Esophagus squamous epithelium (tissue), 4 donors: ENCODE measurements around the gene DCAF6.

ENCODE experiments used
- POLR2A ChIP-seq, 4 donors: fragments of 450-650 bp; IDR thresholded peaks; one replicate each; pipeline ENCODE4 v1.6.1; 2017; ENCODE audit warnings: antibody characterized with exemption in 4 of 4, mild to moderate bottlenecking in 4 of 4, moderate library complexity in 3 of 4
- TF ChIP-seq, protein P1 (sequence below), 6 experiments: fragments of 450-650 bp in 4 of 6; fragments of 200-600 bp in 2 of 6; sonication (generic) in 2 of 6; IDR thresholded peaks; one replicate each; pipeline ENCODE4 v1.5.1; 2016 to 2019; ENCODE audit warnings: antibody characterized with exemption in 6 of 6, mild to moderate bottlenecking in 4 of 6, moderate library complexity in 4 of 6

DNA sequence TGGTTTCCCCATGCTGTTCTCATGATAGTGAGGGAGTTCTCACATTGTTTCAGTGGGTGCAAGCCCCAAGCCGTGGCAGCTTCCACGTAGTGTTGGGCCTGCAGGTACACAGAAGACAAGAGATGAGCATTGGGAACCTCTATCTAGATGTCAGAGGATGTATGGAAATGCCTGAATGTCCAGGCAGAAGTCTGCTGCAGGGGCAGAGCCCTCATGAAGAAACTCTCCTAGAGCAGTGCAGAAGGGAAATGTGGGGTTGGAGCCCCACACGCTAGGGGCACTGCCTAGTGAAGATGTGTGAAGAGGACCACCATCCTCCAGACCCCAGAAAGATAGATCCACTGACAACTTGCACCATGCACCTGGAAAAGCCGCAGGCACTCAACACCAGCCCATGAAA is 183.3 kb downstream of the DCAF6 start:
- TF ChIP-seq, protein P1, sequence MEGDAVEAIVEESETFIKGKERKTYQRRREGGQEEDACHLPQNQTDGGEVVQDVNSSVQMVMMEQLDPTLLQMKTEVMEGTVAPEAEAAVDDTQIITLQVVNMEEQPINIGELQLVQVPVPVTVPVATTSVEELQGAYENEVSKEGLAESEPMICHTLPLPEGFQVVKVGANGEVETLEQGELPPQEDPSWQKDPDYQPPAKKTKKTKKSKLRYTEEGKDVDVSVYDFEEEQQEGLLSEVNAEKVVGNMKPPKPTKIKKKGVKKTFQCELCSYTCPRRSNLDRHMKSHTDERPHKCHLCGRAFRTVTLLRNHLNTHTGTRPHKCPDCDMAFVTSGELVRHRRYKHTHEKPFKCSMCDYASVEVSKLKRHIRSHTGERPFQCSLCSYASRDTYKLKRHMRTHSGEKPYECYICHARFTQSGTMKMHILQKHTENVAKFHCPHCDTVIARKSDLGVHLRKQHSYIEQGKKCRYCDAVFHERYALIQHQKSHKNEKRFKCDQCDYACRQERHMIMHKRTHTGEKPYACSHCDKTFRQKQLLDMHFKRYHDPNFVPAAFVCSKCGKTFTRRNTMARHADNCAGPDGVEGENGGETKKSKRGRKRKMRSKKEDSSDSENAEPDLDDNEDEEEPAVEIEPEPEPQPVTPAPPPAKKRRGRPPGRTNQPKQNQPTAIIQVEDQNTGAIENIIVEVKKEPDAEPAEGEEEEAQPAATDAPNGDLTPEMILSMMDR (IDR thresholded peaks at IDR 0.05), result no peak
- TF ChIP-seq POLR2A (IDR thresholded peaks at IDR 0.05), result no peak
